HG02623 (cell line): ENCODE measurements around the gene OR4C12.
"Not testable (repeated sequence)": the region's sequence is repeated elsewhere in the genome, so short reads cannot be mapped to it uniquely, and the experiment has no call there.

Source experiments
- ATAC-seq: cut with Tn5 transposase; IDR thresholded peaks from one replicate; pipeline ENCODE4 v1.9.1; 2021; ENCODE audit warnings: moderate library complexity; ENCODE audit not compliant: unreplicated experiment

The OR4C12 gene

GRCh38 chr11:49982435-49982834 is at the start of gene OR4C12:
TSS of gene OR4C12 (minus strand) at chr11:49982535. CDS start at chr11:49982501, 34 bp downstream.
- ATAC-seq = not testable (repeated sequence)

GRCh38 chr11:50030193-50030592 is 47.9 kb upstream of the OR4C12 start:
- no peak for ATAC-seq

- no peak for ATAC-seq
Measured at GRCh38 chr11:49995565-49995964, 13.2 kb upstream of the OR4C12 start.

DNA sequence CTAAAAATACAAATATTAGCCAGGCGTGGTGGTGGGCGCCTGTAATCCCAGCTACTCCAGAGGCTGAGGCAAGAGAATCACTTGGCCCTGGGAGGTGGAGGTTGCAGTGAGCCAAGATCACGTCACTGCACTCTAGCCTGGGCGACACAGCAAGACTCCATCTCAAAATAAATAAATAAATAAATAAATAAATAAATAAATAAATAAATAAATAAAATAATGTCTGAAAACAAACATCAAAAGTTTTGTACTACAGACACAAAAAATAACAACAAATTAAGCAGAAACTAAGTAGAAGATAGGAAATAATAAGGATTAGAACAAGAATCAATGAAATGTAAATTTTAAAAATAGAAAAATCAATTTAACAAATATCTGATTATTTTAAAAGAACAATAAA is 8.9 kb downstream of the OR4C12 start:
- not testable (repeated sequence) for ATAC-seq

DNA sequence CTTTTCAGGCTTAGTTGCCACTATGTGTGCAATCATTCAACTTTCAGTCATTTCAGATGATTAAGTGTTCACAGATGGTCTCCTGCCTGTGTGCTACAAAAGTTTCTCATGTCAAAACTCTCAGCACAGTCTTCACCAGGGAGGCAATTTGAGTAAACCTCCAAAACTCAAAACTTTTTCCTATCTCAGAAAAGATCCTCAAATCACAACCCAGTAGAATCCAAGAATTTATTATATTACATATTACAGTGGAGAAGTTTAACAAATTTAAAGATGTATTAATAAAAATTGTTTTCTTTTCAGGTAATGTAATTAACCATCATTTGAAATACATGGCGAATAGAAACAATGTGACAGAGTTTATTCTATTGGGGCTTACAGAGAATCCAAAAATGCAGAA is 30.2 kb downstream of the OR4C12 start, which contains the start of gene OR4C13:
Gene OR4C13, plus strand, starts transcription at position 301 of the 400 bp plus-strand sequence. Its CDS starts 32 bp downstream, at position 333.
- ATAC-seq = no peak

DNA sequence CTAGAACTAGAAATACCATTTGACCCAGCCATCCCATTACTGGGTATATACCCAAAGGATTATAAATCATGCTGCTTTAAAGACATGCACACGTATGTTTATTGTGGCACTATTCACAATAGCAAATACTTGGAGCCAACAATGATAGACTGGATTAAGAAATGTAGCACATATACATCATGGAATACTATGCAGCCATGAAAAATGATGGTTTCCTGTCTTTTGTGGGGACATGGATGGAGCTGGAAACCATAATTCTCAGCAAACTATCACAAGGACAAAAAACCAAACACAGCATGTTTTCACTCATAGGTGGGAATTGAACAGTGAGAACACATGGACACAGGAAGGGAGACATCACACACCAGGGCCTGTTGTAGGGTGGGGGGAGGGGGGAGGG is 33.6 kb downstream of the OR4C12 start:
- ATAC-seq = not testable (repeated sequence)
